ENCODE results near the gene CYGB. TPM values are rescaled to one million over a fixed set of nuclear protein-coding genes. Genes with fewer than 3 reads are reported as not detected.
A peak's percentile ranks its signal among the peaks of the same experiment; 100 is the strongest.

CYGB gene
- total and polyA plus RNA-seq, 2 of the 13 experiments (the other 11 are each of a cell fraction or from before 2014, with no cell fraction given), result 18.9 to 27.1 TPM

- TF ChIP-seq USF2 (IDR thresholded peaks at IDR 0.05; ENCODE audit: low read depth, low read length) (no peak), USF2 (CRISPR knock-in tag; IDR thresholded peaks at IDR 0.05; ENCODE audit: borderline replicate concordance) (no peak), MAFF (IDR thresholded peaks at IDR 0.05; ENCODE audit: low read depth, low read length) (no peak), CCDC6 (CRISPR knock-in tag; IDR thresholded peaks at IDR 0.05) (no peak), ZNF326 (CRISPR knock-in tag; IDR thresholded peaks at IDR 0.05; ENCODE audit: borderline replicate concordance) (no peak), ZBED4 (CRISPR knock-in tag; IDR thresholded peaks at IDR 0.05; ENCODE audit: borderline replicate concordance) (no peak), ZNF570 (CRISPR knock-in tag; IDR thresholded peaks at IDR 0.05; ENCODE audit: borderline replicate concordance) (no peak), U2AF1 (optimal IDR thresholded peaks at IDR 0.05; ENCODE audit: low read depth, low read length) (peak; percentile 86), ZNF414 (CRISPR knock-in tag; IDR thresholded peaks at IDR 0.05) (no peak), TARDBP (CRISPR knock-in tag; IDR thresholded peaks at IDR 0.05) (peak; percentile 49; the same call in 1 of the 2 replicates), TEAD2 (CRISPR knock-in tag; IDR thresholded peaks at IDR 0.05) (no peak; the same call in 1 of the 2 replicates), ISX (CRISPR knock-in tag; conservative IDR thresholded peaks at IDR 0.05) (no peak), RXRB (CRISPR knock-in tag; IDR thresholded peaks at IDR 0.05; ENCODE audit: borderline replicate concordance) (peak; percentile 64; the same call in 1 of the 2 replicates), ARID5B (CRISPR knock-in tag; IDR thresholded peaks at IDR 0.05) (peak; percentile 14; the same call in 1 of the 2 replicates), PATZ1 (CRISPR knock-in tag; IDR thresholded peaks at IDR 0.05) (no peak)
These were observed 8.1 kb downstream of the CYGB start (continued) for GRCh38 chr17:76529224-76530094.
